SIG-M5 treated with dmso at 0.1 percent for 504 hours (cell line): ENCODE data around the gene GRAMD2B.

Source experiments
- DNase-seq: peaks from one replicate; lab custom pipeline; 2025; ENCODE audit not compliant: unreplicated experiment; lab: John Stamatoyannopoulos, UW

Gene GRAMD2B

GRCh38 chr5:126534553-126534952 is 111.3 kb downstream of the GRAMD2B start:
- no peak for DNase-seq

- DNase-seq: no peak
Observed at GRCh38 chr5:126535856-126536545, 112.8 kb downstream of the GRAMD2B start.

GRCh38 chr5:126536874-126537273 is 113.7 kb downstream of the GRAMD2B start:
- no peak for DNase-seq

- no peak for DNase-seq
Observed at GRCh38 chr5:126538579-126538978, 115.4 kb downstream of the GRAMD2B start.

- DNase-seq: no peak
Observed at GRCh38 chr5:126540631-126541030, 117.4 kb downstream of the GRAMD2B start.

GRCh38 chr5:126542441-126542840 is 119.2 kb downstream of the GRAMD2B start:
- peak; percentile 19 for DNase-seq

GRCh38 chr5:126543009-126543408 is 119.8 kb downstream of the GRAMD2B start:
- no peak for DNase-seq

GRCh38 chr5:126543660-126544059 is 120.5 kb downstream of the GRAMD2B start:
- no peak for DNase-seq
